ENCODE measurements around the gene ERO1A.
A peak's percentile ranks its signal among the peaks of the same experiment; 100 is the strongest.

ERO1A gene

DNA sequence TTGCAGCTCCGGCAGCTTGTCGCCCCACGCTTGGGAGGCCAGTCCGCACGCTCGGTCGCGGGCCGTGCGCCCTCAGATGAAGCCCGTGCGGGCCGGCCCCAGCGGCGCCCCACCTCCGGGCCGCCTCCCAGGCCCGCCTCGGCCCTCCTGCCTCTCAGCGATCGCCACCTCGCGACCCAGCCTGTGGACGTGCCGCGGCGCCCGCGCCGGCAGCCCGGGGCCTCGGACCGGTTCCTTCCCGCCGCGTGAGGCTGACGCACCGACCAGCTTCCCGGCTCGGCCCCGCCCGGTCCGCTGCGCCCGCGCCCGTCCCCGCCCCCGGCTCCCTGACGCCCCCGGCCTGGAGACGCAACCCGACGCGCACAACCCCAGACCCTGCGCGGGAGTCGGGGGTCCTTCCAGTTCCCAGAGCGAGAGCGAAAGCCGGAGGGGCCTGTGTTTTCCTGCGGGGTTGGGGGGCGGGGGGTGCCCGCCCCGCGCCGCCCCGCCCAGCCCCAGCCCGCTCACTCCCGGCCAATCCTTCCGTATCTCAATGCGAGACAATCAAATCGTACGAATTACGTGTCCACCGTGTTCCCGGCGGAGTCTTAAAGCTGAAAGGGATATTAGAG lies at the start of gene ERO1A:
ERO1A (minus strand) TSS at position 78 of the 611 bp plus-strand sequence; CDS start at position 1, 77 bp downstream.
- TF ChIP-seq EZH2phosphoT487 (IDR thresholded peaks at IDR 0.05; ENCODE audit: borderline replicate concordance, low read length) (no peak), CTCF (IDR thresholded peaks at IDR 0.05; ENCODE audit: low read depth, low read length, poor library complexity, severe bottlenecking) (peak; percentile 15)
- Histone ChIP-seq H3K79me2 (ENCODE audit: control insufficient read depth, low read length) (peaks cover 48% of the 10 kb centered on the region), H3K36me3 (ENCODE audit: control insufficient read depth, low read length) (peaks cover 16% of the 10 kb centered on the region; the same call in 1 of the 2 replicates)

GRCh38 chr14:52741865-52742264 lies 46.5 kb upstream of the ERO1A start:
- no peaks in the 10 kb centered on the region for H3K9me3 ChIP-seq (ENCODE audit: control insufficient read depth, insufficient read depth, low read length)
- H3F3A ChIP-seq (ENCODE audit: control insufficient read depth, insufficient read depth) = peaks cover 12% of the 10 kb centered on the region
- H3K36me3 ChIP-seq (ENCODE audit: control insufficient read depth, low read length) = peaks cover 8% of the 10 kb centered on the region
- H4K20me1 ChIP-seq (ENCODE audit: control insufficient read depth, insufficient read depth, low read depth, low read length) = no peaks in the 10 kb centered on the region
- H3K4me3 ChIP-seq (ENCODE audit: low read length) = peak overlapping the region; percentile 73
- H3K4me2 ChIP-seq (ENCODE audit: low read length) = peak overlapping the region; percentile 72
- peaks cover 67% of the 10 kb centered on the region for H3K79me2 ChIP-seq (ENCODE audit: control insufficient read depth, low read length)
- H3K27me3 ChIP-seq (ENCODE audit: control insufficient read depth, low read length) = no peaks in the 10 kb centered on the region
- peak overlapping the region; percentile 83 for H3K27ac ChIP-seq (ENCODE audit: low read depth, low read length)
- H3K4me1 ChIP-seq (ENCODE audit: control insufficient read depth, low read length) = peaks cover 24% of the 10 kb centered on the region
- no peaks in the 10 kb centered on the region for H3K9me2 ChIP-seq (replicated peaks; ENCODE audit: control insufficient read depth, low read length)
- TF ChIP-seq EZH2phosphoT487 (IDR thresholded peaks at IDR 0.05; ENCODE audit: borderline replicate concordance, low read length) (no peak), CTCF (IDR thresholded peaks at IDR 0.05; ENCODE audit: low read depth, low read length, poor library complexity, severe bottlenecking) (no peak)

More for the DNA sequence above, at the start of gene ERO1A:
- Histone ChIP-seq H3K27ac (ENCODE audit: low read depth, low read length) (peak within 1 kb of the TSS; percentile 50), H3K27me3 (ENCODE audit: control insufficient read depth, low read length) (no peaks in the 10 kb centered on the region), H3K4me2 (ENCODE audit: low read length) (peak within 1 kb of the TSS; percentile 88), H3K9me3 (ENCODE audit: control insufficient read depth, insufficient read depth, low read length) (no peaks in the 10 kb centered on the region), H3F3A (ENCODE audit: control insufficient read depth, insufficient read depth) (peaks cover 3% of the 10 kb centered on the region; the same call in 1 of the 2 replicates), H3K4me3 (ENCODE audit: low read length) (peak within 1 kb of the TSS; percentile 88), H3K9me2 (replicated peaks; ENCODE audit: control insufficient read depth, low read length) (no peaks in the 10 kb centered on the region), H4K20me1 (ENCODE audit: control insufficient read depth, insufficient read depth, low read depth, low read length) (no peaks in the 10 kb centered on the region), H3K4me1 (ENCODE audit: control insufficient read depth, low read length) (peaks cover 43% of the 10 kb centered on the region)

- no peak for TF ChIP-seq EZH2phosphoT487 (IDR thresholded peaks at IDR 0.05; ENCODE audit: borderline replicate concordance, low read length)
- TF ChIP-seq CTCF (IDR thresholded peaks at IDR 0.05; ENCODE audit: low read depth, low read length, poor library complexity, severe bottlenecking) = no peak
- H3K27ac ChIP-seq (ENCODE audit: low read depth, low read length) = no peak overlapping the region
- H3K4me3 ChIP-seq (ENCODE audit: low read length) = no peak overlapping the region
- H3K4me2 ChIP-seq (ENCODE audit: low read length) = no peak overlapping the region; the same call in 1 of the 2 replicates
- H3K79me2 ChIP-seq (ENCODE audit: control insufficient read depth, low read length) = peaks cover 79% of the 10 kb centered on the region
- H4K20me1 ChIP-seq (ENCODE audit: control insufficient read depth, insufficient read depth, low read depth, low read length) = no peaks in the 10 kb centered on the region
- 0 out of 2 replicates have a peak, but pooled peaks cover 3% of the 10 kb centered on the region for H3K36me3 ChIP-seq (ENCODE audit: control insufficient read depth, low read length)
- no peaks in the 10 kb centered on the region for H3K9me3 ChIP-seq (ENCODE audit: control insufficient read depth, insufficient read depth, low read length)
- peaks cover 24% of the 10 kb centered on the region for H3K4me1 ChIP-seq (ENCODE audit: control insufficient read depth, low read length)
- peaks cover 12% of the 10 kb centered on the region for H3F3A ChIP-seq (ENCODE audit: control insufficient read depth, insufficient read depth)
- H3K9me2 ChIP-seq (replicated peaks; ENCODE audit: control insufficient read depth, low read length) = no peaks in the 10 kb centered on the region
- H3K27me3 ChIP-seq (ENCODE audit: control insufficient read depth, low read length) = no peaks in the 10 kb centered on the region
Observed at GRCh38 chr14:52740751-52741150, 45.4 kb upstream of the ERO1A start.

Data from DOHH2 (cell line).